Measurements from ENCODE around the gene RAB7A. TPM values are rescaled to one million over a fixed set of nuclear protein-coding genes. Genes with fewer than 3 reads are reported as not detected.

The RAB7A gene
- total and polyA plus RNA-seq, 2 of the 8 experiments (the other 6 are each of a cell fraction or from before 2014, with no cell fraction given): 179 to 195 TPM

- Histone ChIP-seq H3K18ac (ENCODE audit: extremely low read depth, low read length) (no peak overlapping the region), H2BK12ac (ENCODE audit: low read depth, low read length) (no peak overlapping the region), H3K27ac (ENCODE audit: low read depth, low read length) (no peak overlapping the region), H3K4me3 (ENCODE audit: extremely low read depth in 1 of 4, insufficient read depth in 2 of 4, low read depth in 3 of 4, low read length in 4 of 4) (no peak overlapping the region), H3K23ac (ENCODE audit: insufficient read length) (no peak overlapping the region), H4K5ac (ENCODE audit: insufficient read length, low read depth, low read length) (no peak overlapping the region), H3K9me3 (ENCODE audit: insufficient read depth in 2 of 2, low read depth in 1 of 2, low read length in 1 of 2) (no peaks in the 10 kb centered on the region), H2AFZ (ENCODE audit: low read length) (no peak overlapping the region), H3K4ac (replicated peaks; ENCODE audit: insufficient read length, low read depth, low read length) (no peak overlapping the region), H3K4me1 (replicated peaks in 1 of 4; ENCODE audit: control insufficient read depth in 3 of 4, insufficient read depth in 4 of 4, low read length in 3 of 4) (no peaks in the 10 kb centered on the region), H4K20me1 (replicated peaks in 1 of 2; ENCODE audit: control insufficient read depth in 1 of 2, insufficient read depth in 2 of 2, low read length in 2 of 2) (no peaks in the 10 kb centered on the region), H3K79me2 (ENCODE audit: control insufficient read depth in 1 of 2, insufficient read depth in 2 of 2, low read length in 2 of 2) (no peaks in the 10 kb centered on the region), H3K23me2 (ENCODE audit: low read depth, low read length) (no peaks in the 10 kb centered on the region), H3K14ac (ENCODE audit: insufficient read length) (no peak overlapping the region), H3K79me1 (ENCODE audit: low read depth, low read length) (no peaks in the 10 kb centered on the region), H3K27me3 (replicated peaks in 1 of 4; ENCODE audit: control insufficient read depth in 3 of 4, extremely low read depth in 1 of 4, insufficient read depth in 3 of 4, low read length in 3 of 4) (no peaks in the 10 kb centered on the region), H3K9ac (replicated peaks in 1 of 4; ENCODE audit: extremely low read depth in 1 of 4, low read depth in 3 of 4, low read length in 3 of 4) (no peak overlapping the region), H4K91ac (replicated peaks; ENCODE audit: insufficient read length, low read length) (no peak overlapping the region), H2BK120ac (replicated peaks; ENCODE audit: low read depth, low read length) (no peak overlapping the region), H3K56ac (replicated peaks; ENCODE audit: insufficient read length, low read depth, low read length) (no peak overlapping the region), H2AK5ac (ENCODE audit: low read depth, low read length) (no peak overlapping the region), H3K4me2 (ENCODE audit: insufficient read depth in 1 of 2, low read depth in 2 of 2, low read length in 2 of 2) (no peak overlapping the region), H3K36me3 (ENCODE audit: control insufficient read depth in 2 of 4, insufficient read depth in 4 of 4, low read length in 3 of 4) (no peaks in the 10 kb centered on the region), H4K8ac (ENCODE audit: extremely low read depth, insufficient read depth, low read length) (no peak overlapping the region), H2BK15ac (ENCODE audit: low read length) (no peak overlapping the region), H2BK5ac (ENCODE audit: low read depth, low read length) (no peak overlapping the region), H2BK20ac (ENCODE audit: low read length) (no peak overlapping the region)
- POLR2A ChIA-PET (ENCODE audit: partially characterized antibody): interaction anchor here (1.3 to 2.1 kb wide), 2 partner anchors 21 to 27 kb away, joined by 3 to 8 read pairs; no protein-coding TSS in a partner anchor
- DNase-seq (ENCODE audit: low read depth in 1 of 2, low spot score in 2 of 2): no peak
- CTCF ChIA-PET (ENCODE audit: partially characterized antibody): interaction anchor here (0.6 to 1.7 kb wide), 5 partner anchors 58 to 159 kb away, joined by 3 to 4 read pairs (median 4); no protein-coding TSS in a partner anchor
- no peak for TF ChIP-seq CREB1 (IDR thresholded peaks at IDR 0.05)
- no peak for TF ChIP-seq NRF1 (IDR thresholded peaks at IDR 0.05; ENCODE audit: low read depth, low read length)
- no peak for TF ChIP-seq TBP (IDR thresholded peaks at IDR 0.05; ENCODE audit: low read depth, low read length)
- TF ChIP-seq SIX5 (IDR thresholded peaks at IDR 0.05; ENCODE audit: low read depth, low read length): no peak
- no peak for TF ChIP-seq EP300 (IDR thresholded peaks at IDR 0.05; ENCODE audit: borderline replicate concordance in 1 of 2, low read depth in 2 of 2, low read length in 2 of 2)
- TF ChIP-seq GTF2F1 (IDR thresholded peaks at IDR 0.05; ENCODE audit: borderline replicate concordance, low read depth, low read length): no peak
- WGBS, 2 experiments (ENCODE audit: extremely low coverage in 1 of 2, insufficient coverage in 1 of 2, insufficient read length in 1 of 2, insufficient replicate concordance in 2 of 2, low coverage in 1 of 2, low lambda C conversion rate in 2 of 2, missing lambda C conversion rate in 1 of 2): 88% methylated on average over 8 of the region's 8 CpGs; no CpG with 5 or more reads in 1 of the 2 experiments
- no peak for FAIRE-seq
Observed at GRCh38 chr3:128686465-128686864, 39.5 kb upstream of the RAB7A start.

Measured in H1 (cell line).